Psoas muscle (tissue), 8 donors: ENCODE results near the gene RORC. TPM values are rescaled to one million over a fixed set of nuclear protein-coding genes. Genes with fewer than 3 reads are reported as not detected.

Experiments
- ATAC-seq, 4 donors: fragments of 200-7000 bp; cut with Tn5 transposase; one replicate each; pipeline ENCODE4 v1.9.1; 2020; ENCODE audit warnings: moderate library complexity in 3 of 4, mild to moderate bottlenecking in 2 of 4
- DNase-seq, 2 donors: peaks; one replicate each; pipeline ENCODE4 v3.0.0-alpha.2; 2020
- H3K27ac ChIP-seq: fragments of 200-600 bp; one replicate; pipeline ENCODE4 v1.8.0; 2022
- H3K27me3 ChIP-seq, 3 donors: fragments of 200-600 bp in 1 of 3; one replicate each; pipeline versions ENCODE4 v1.6.1 to v1.8.0; 2013 to 2022; ENCODE audit warnings: low read length in 2 of 3, mild to moderate bottlenecking in 2 of 3, moderate library complexity in 1 of 3; ENCODE audit not compliant: insufficient read depth in 3 of 3
- H3K36me3 ChIP-seq, 2 donors: fragments of 200-600 bp in 1 of 2; one replicate each; pipeline versions ENCODE4 v1.6.1 to v1.8.0; 2013 to 2022; ENCODE audit warnings: low read depth in 1 of 2, mild to moderate bottlenecking in 1 of 2, moderate library complexity in 1 of 2; ENCODE audit not compliant: insufficient read depth in 1 of 2
- H3K4me1 ChIP-seq: fragments of 200-600 bp; one replicate; pipeline ENCODE4 v1.8.0; 2022
- H3K4me3 ChIP-seq: fragments of 200-600 bp; one replicate; pipeline ENCODE4 v1.8.0; 2022; ENCODE audit warnings: mild to moderate bottlenecking
- H3K9me3 ChIP-seq: fragments of 200-600 bp; one replicate; pipeline ENCODE4 v1.8.0; 2022
- WGBS, 3 donors: extraction: QIAGEN DNeasy Blood & Tissue Kit; methylation state at CpG; one replicate each; pipeline versions ENCODE4 v1.1.6 to v1.1.7; 2013; 5-methylcytosine and 5-hydroxymethylcytosine counted together
- intact Hi-C, 2 donors: fragments of 100-400 bp; cut with DNase I; formaldehyde crosslinking; loops; one replicate each; pipeline versions ENCODE4 v1.11.0 to v1.14.2; 2022
- polyA plus RNA-seq, 3 donors: library from polyadenylated mRNA; stranded (reverse); fragments of 200-250 nt; gene quantifications; one replicate each; pipeline ENCODE4 v1.2.3, GENCODE V29; 2013
- total RNA-seq, 4 donors: library from RNA; stranded (reverse); fragmentation: NEBNext Ultra II Directional in 2 of 4; extraction: Animal tissue kit (Norgen Biotek cat#: 25700) in 2 of 4; gene quantifications; one replicate each; pipeline versions ENCODE4 v1.2.1 to v1.2.4, GENCODE V29; 2021 to 2023
- TF ChIP-seq, protein P1 (sequence below): fragments of 200-600 bp; IDR thresholded peaks from one replicate; pipeline ENCODE4 v1.8.0; 2022; ENCODE audit warnings: antibody characterized with exemption
- donor health status: healthy with polysubstance abuse.
- donor health status: DM: no; HTN: no; CAD: no; lungs with moderate emphysema.
- donor health status: Bipolar disorder and iron deficiency.
- donor health status: healthy.
- donor health status: DM: yes; HTN: yes; CAD: no.
- donor health status: DM: no; HTN: no; CAD: no.
- donor health status: DM: no; HTN: no; CAD: no.
- donor health status: DM: yes; HTN: yes; CAD: no.

Gene RORC
- total and polyA plus RNA-seq, 7 donors: 3.5 to 109 (median 62.9) TPM

DNA sequence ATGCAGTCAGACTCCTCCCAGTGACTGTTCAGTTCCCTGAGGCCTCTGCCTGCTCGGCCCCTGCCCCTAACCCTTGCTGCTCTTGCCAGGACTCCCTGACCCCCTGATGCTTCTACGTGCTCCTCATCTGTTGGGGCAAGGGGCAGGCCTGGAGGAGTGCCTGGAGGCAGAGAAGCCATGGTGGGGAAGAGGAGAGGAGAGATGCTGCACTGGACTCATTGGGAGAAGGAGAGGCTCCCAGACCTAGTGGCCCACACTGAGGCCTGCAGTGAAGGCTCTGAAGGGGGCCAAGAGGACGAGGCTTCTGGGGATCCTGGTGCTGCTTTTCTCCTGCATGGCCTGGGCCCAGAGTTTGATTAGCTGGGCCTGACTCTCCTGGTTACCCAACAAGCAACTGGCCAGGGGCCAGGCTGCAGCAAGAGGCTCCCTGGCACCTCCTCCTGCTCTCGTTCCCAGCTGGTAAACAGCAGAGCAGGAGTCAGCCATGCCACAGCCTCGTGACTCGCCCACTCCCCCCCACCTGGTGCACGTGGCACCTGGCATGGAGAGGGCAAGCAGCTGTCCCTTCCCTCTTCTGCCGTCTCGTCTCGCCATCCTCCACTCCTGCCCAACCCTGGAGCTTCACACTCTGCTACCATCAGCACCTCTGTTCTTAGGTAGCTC lies 847 bp upstream of the RORC start:
- intact Hi-C loops: loop anchor here in 1 of 2 donors (10.0 kb wide), 3 partner anchors 68 to 368 kb away; partner anchors contain the start of gene MRPL9
- Histone ChIP-seq H3K4me1 (peaks cover 34% of the 10 kb centered on the region), H3K27me3 (peaks cover 0 to 2% (median 0%) of the 10 kb centered on the region in 3 donors), H3K27ac (peak overlapping the region; percentile 96), H3K36me3 (no peaks in the 10 kb centered on the region), H3K9me3 (no peaks in the 10 kb centered on the region), H3K4me3 (peak overlapping the region; percentile 74)
- ATAC-seq (peak; percentile 80 to 87 (median 84)), DNase-seq (peak; percentile 90 to 97)
- TF ChIP-seq, protein P1, sequence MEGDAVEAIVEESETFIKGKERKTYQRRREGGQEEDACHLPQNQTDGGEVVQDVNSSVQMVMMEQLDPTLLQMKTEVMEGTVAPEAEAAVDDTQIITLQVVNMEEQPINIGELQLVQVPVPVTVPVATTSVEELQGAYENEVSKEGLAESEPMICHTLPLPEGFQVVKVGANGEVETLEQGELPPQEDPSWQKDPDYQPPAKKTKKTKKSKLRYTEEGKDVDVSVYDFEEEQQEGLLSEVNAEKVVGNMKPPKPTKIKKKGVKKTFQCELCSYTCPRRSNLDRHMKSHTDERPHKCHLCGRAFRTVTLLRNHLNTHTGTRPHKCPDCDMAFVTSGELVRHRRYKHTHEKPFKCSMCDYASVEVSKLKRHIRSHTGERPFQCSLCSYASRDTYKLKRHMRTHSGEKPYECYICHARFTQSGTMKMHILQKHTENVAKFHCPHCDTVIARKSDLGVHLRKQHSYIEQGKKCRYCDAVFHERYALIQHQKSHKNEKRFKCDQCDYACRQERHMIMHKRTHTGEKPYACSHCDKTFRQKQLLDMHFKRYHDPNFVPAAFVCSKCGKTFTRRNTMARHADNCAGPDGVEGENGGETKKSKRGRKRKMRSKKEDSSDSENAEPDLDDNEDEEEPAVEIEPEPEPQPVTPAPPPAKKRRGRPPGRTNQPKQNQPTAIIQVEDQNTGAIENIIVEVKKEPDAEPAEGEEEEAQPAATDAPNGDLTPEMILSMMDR: no peak
- WGBS, 3 donors: 21 to 49% (median 22%) methylated on average over 9 to 10 of the region's 10 CpGs

DNA sequence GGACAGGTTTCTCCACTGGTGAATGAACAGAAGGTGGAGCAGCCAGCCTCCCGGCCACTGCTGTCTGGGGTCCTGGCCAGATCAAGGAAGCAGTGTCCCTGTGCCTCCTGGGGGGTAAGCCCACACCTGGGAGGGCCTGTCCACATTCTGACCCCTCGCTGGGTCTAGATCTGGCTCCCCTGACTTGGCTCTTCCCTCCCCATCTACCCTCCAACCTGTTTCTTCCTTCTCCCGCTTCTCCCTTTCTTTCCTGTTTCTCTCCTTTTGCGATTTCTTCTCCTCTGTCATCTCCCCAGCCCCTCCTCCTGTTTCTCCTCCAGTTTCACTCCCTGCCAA lies 378 bp downstream of the RORC start:
- 21 to 46% (median 28%) methylated on average over 4 of the region's 4 CpGs for WGBS, 3 donors
- no peaks in the 10 kb centered on the region for H3K9me3 ChIP-seq
- DNase-seq: no peak
- H3K27ac ChIP-seq: peak overlapping the region; percentile 96
- no peaks in the 10 kb centered on the region for H3K27me3 ChIP-seq
- H3K4me3 ChIP-seq: peak overlapping the region; percentile 74
- no peaks in the 10 kb centered on the region for H3K36me3 ChIP-seq
- intact Hi-C loops: loop anchor here in 1 of 2 donors (10.0 kb wide), 3 partner anchors 66 to 366 kb away; partner anchors contain the start of gene MRPL9
- peaks cover 41% of the 10 kb centered on the region for H3K4me1 ChIP-seq
- TF ChIP-seq, protein P1: no peak
- ATAC-seq: no peak

DNA sequence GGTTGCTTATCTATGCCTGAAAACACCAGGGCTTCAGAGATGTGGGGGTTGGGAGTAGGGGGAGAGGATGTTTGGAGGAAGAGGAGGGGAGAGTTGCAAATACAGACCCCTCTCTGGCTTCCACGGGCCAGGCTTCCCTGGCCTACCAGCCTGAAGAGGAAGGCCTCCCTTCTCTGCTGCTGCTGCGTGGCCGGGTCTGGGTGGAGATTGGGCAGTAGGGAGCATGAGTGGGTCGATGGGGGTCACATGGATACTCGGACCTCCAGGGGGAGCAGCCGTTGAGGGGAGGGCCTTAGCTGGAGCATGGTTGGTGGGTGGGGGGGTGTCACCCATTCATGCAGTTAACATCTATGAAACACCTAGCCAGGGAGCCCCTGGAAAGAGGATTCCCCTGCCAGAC lies 1.5 kb downstream of the RORC start:
- peaks cover 50% of the 10 kb centered on the region for H3K4me1 ChIP-seq
- H3K36me3 ChIP-seq: no peaks in the 10 kb centered on the region
- 37 to 52% (median 40%) methylated on average over 6 of the region's 6 CpGs for WGBS, 3 donors
- peak overlapping the region; percentile 74 for H3K4me3 ChIP-seq
- DNase-seq (peak in 1 of 2 donors; percentile 48), ATAC-seq (no peak)
- H3K27me3 ChIP-seq: no peaks in the 10 kb centered on the region
- intact Hi-C loops: loop anchor here in 1 of 2 donors (10.0 kb wide), 3 partner anchors 65 to 365 kb away; partner anchors contain the start of gene MRPL9
- TF ChIP-seq, protein P1: no peak
- peak overlapping the region; percentile 96 for H3K27ac ChIP-seq
- no peaks in the 10 kb centered on the region for H3K9me3 ChIP-seq

DNA sequence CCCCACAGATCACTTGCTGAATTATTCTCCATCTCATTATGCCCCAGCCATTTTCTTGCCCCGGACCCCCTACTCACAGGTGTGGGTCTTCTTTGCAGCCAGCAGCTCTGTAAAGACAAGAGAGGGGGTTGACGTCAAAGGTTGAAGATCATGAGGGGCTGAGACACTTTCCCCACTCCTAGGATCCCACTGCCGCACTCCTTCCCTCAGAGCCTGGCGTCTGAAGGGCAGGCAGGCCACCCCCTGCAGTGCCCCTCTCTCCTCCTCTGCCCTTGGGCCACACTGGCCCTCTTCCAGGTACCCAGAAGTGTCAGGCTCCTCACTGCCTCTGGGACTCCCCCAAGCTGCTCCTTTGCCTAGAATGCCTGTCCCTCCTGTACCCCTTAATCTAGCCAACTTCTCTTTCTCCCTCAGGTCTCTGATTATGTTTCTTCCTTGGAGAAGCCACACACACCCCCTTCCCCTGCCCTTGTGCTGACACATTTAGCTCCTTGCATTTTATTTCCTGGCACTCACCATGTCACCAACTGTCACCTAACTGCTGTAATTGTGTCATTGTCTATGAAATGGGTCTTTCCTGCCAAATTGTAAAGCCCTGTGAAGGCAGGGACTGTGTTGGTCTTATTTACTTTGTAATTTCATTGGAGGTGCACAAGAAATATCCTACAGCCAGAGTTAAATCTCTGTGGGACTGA lies 2.1 kb downstream of the RORC start:
- TF ChIP-seq, protein P1: no peak
- intact Hi-C loops: loop anchor here in 1 of 2 donors (10.0 kb wide), 3 partner anchors 65 to 365 kb away; partner anchors contain the start of gene MRPL9
- WGBS, 3 donors: 39 to 69% (median 57%) methylated on average over 4 of the region's 4 CpGs
- H3K27me3 ChIP-seq: no peaks in the 10 kb centered on the region
- H3K4me3 ChIP-seq: peak overlapping the region; percentile 74
- H3K4me1 ChIP-seq: peaks cover 50% of the 10 kb centered on the region
- peak overlapping the region; percentile 96 for H3K27ac ChIP-seq
- no peak for DNase-seq
- no peaks in the 10 kb centered on the region for H3K36me3 ChIP-seq
- H3K9me3 ChIP-seq: no peaks in the 10 kb centered on the region
- ATAC-seq: no peak
